IMR-90 (cell line): Measurements from ENCODE around the gene TMEM131L. TPM values are rescaled to one million over a fixed set of nuclear protein-coding genes. Genes with fewer than 3 reads are reported as not detected.

Source experiments
- ATAC-seq: fragments of 200-7000 bp; cut with Tn5 transposase; 2 replicates; pipeline ENCODE4 v1.9.1; 2020; ENCODE audit warnings: low read depth, mild to moderate bottlenecking, moderate library complexity
- BruUV-seq: library from RNA; stranded (reverse); fragments of 400-500 nt; replicated peaks from 2 replicates; lab custom pipeline; 2021; lab: Mats Ljungman, UMichigan
- CTCF ChIA-PET: fragments of 300-600 bp; formaldehyde crosslinking; extraction: SDS; loops from one replicate; lab custom pipeline; 2021; ENCODE audit warnings: antibody characterized with exemption; lab: Yijun Ruan, JAX
- POLR2A ChIA-PET: fragments of 300-600 bp; sonication (Branson Sonifier 250); formaldehyde crosslinking; loops from one replicate; lab custom pipeline; 2022; ENCODE audit warnings: antibody characterized with exemption; ENCODE audit not compliant: unreplicated experiment; lab: Charles Lee
- DNase-seq: peaks from one replicate; pipeline ENCODE4 v3.0.0; 2013
- H2AFZ ChIP-seq: replicated peaks from 2 replicates; pipeline ENCODE3; 2013; ENCODE audit warnings: low read length, mild to moderate bottlenecking; ENCODE audit not compliant: poor library complexity
- H2AK5ac ChIP-seq: 2 replicates; pipeline ENCODE4 v1.6.1; 2013; ENCODE audit warnings: low read depth, low read length, inconsistent platforms
- H2AK9ac ChIP-seq: replicated peaks from 2 replicates; pipeline ENCODE3; 2013; ENCODE audit warnings: mild to moderate bottlenecking, low read depth, low read length, moderate library complexity; ENCODE audit not compliant: poor library complexity
- H2BK120ac ChIP-seq: 2 replicates; pipeline ENCODE4 v1.6.1; 2013; ENCODE audit warnings: low read depth, low read length, inconsistent platforms
- H2BK15ac ChIP-seq: 3 replicates; pipeline ENCODE4 v1.6.1; 2013; ENCODE audit warnings: low read depth, low read length, inconsistent platforms
- H2BK20ac ChIP-seq: 2 replicates; pipeline ENCODE4 v1.6.1; 2013; ENCODE audit warnings: low read depth, mild to moderate bottlenecking, inconsistent platforms, low read length, moderate library complexity
- H2BK5ac ChIP-seq: 2 replicates; pipeline ENCODE4 v1.6.1; 2013; ENCODE audit warnings: mild to moderate bottlenecking, low read depth, low read length, inconsistent platforms; ENCODE audit not compliant: poor library complexity, severe bottlenecking
- H3K14ac ChIP-seq: replicated peaks from 2 replicates; pipeline ENCODE4 v1.6.1; 2013; ENCODE audit warnings: low read depth, low read length, inconsistent platforms
- H3K18ac ChIP-seq: 2 replicates; pipeline ENCODE4 v1.6.1; 2013; ENCODE audit warnings: low read depth, low read length, control low read depth
- H3K23ac ChIP-seq: 2 replicates; pipeline ENCODE4 v1.6.1; 2013; ENCODE audit warnings: low read depth, low read length, inconsistent platforms
- H3K27ac ChIP-seq: 2 replicates; pipeline ENCODE4 v1.5.1; 2013; ENCODE audit warnings: mild to moderate bottlenecking, control low read depth, low read length; ENCODE audit not compliant: insufficient read depth
- H3K27me3 ChIP-seq: 2 replicates; pipeline ENCODE4 v1.6.1; 2013; ENCODE audit warnings: low read length; ENCODE audit not compliant: control insufficient read depth, insufficient read depth
- H3K36me3 ChIP-seq: 2 replicates; pipeline ENCODE4 v1.6.1; 2013; ENCODE audit warnings: low read length, mixed read lengths; ENCODE audit not compliant: control insufficient read depth, insufficient read depth
- H3K4ac ChIP-seq: 2 replicates; pipeline ENCODE4 v1.6.1; 2013; ENCODE audit warnings: low read depth, low read length, inconsistent platforms
- H3K4me1 ChIP-seq: 2 replicates; pipeline ENCODE4 v1.6.1; 2013; ENCODE audit warnings: low read length, mixed read lengths; ENCODE audit not compliant: control insufficient read depth, insufficient read depth
- H3K4me2 ChIP-seq: 2 replicates; pipeline ENCODE4 v1.6.1; 2013; ENCODE audit warnings: low read depth, mild to moderate bottlenecking, control low read depth, low read length, moderate library complexity
- H3K4me3 ChIP-seq: 2 replicates; pipeline ENCODE4 v1.5.1; 2013; ENCODE audit warnings: low read depth, mild to moderate bottlenecking, control low read depth, low read length, moderate library complexity; ENCODE audit not compliant: insufficient read depth
- H3K56ac ChIP-seq: 2 replicates; pipeline ENCODE4 v1.6.1; 2013; ENCODE audit warnings: low read length, inconsistent platforms; ENCODE audit not compliant: insufficient read depth; ENCODE audit errors: extremely low read depth
- H3K79me1 ChIP-seq, 2 experiments: 2 replicates each; pipeline ENCODE4 v1.6.1; 2013; ENCODE audit warnings: low read length in 2 of 2, inconsistent platforms in 1 of 2, low read depth in 1 of 2
- H3K9ac ChIP-seq: 2 replicates; pipeline ENCODE4 v1.6.1; 2013; ENCODE audit warnings: low read depth, low read length, control low read depth
- H3K9me1 ChIP-seq: 2 replicates; pipeline ENCODE4 v1.6.1; 2013; ENCODE audit warnings: low read length, inconsistent platforms; ENCODE audit not compliant: insufficient read depth
- H3K9me3 ChIP-seq: 2 replicates; pipeline ENCODE4 v1.6.1; 2013; ENCODE audit warnings: low read length; ENCODE audit not compliant: control insufficient read depth, insufficient read depth
- H4K20me1 ChIP-seq: 2 replicates; pipeline ENCODE4 v1.6.1; 2013; ENCODE audit warnings: low read length, inconsistent platforms; ENCODE audit not compliant: insufficient read depth
- H4K5ac ChIP-seq: 2 replicates; pipeline ENCODE4 v1.6.1; 2013; ENCODE audit warnings: mild to moderate bottlenecking, low read depth, low read length, control low read depth
- H4K8ac ChIP-seq, 2 experiments: 2 replicates each; pipeline ENCODE4 v1.6.1; 2013; ENCODE audit warnings: low read depth in 2 of 2, low read length in 2 of 2, control low read depth in 1 of 2, inconsistent platforms in 1 of 2
- H4K91ac ChIP-seq: 2 replicates; pipeline ENCODE4 v1.6.1; 2013; ENCODE audit warnings: low read depth, low read length, inconsistent platforms; ENCODE audit not compliant: insufficient read depth
- BHLHE40 ChIP-seq: fragments of 150-350 bp; IDR thresholded peaks from 2 replicates; pipeline ENCODE4 v1.6.1; 2016; ENCODE audit warnings: mild to moderate bottlenecking, low read depth, low read length
- CEBPB ChIP-seq: IDR thresholded peaks from 2 replicates; pipeline ENCODE4 v1.6.1; 2012; ENCODE audit warnings: low read depth, low read length, improper control_type of control experiment
- CHD1 ChIP-seq: IDR thresholded peaks from 2 replicates; pipeline ENCODE4 v1.6.1; 2012; ENCODE audit warnings: low read depth, low read length, improper control_type of control experiment
- MAFK ChIP-seq: IDR thresholded peaks from 2 replicates; pipeline ENCODE4 v1.6.1; 2012; ENCODE audit warnings: low read depth, low read length, improper control_type of control experiment
- MXI1 ChIP-seq: IDR thresholded peaks from 2 replicates; pipeline ENCODE4 v1.6.1; 2012; ENCODE audit warnings: low read depth, mild to moderate bottlenecking, low read length, moderate library complexity, borderline replicate concordance
- NFE2L2 ChIP-seq: fragments of 150-350 bp; IDR thresholded peaks from 2 replicates; pipeline ENCODE4 v1.6.1; 2016; ENCODE audit warnings: low read depth, mild to moderate bottlenecking, low read length
- POLR2A ChIP-seq: IDR thresholded peaks from 2 replicates; pipeline ENCODE4 v1.6.1; 2012; ENCODE audit warnings: mild to moderate bottlenecking, low read depth, low read length
- RCOR1 ChIP-seq: IDR thresholded peaks from 2 replicates; pipeline ENCODE4 v1.6.1; 2012; ENCODE audit warnings: mild to moderate bottlenecking, low read length, improper control_type of control experiment; ENCODE audit not compliant: insufficient replicate concordance
- RFX5 ChIP-seq: IDR thresholded peaks from 2 replicates; pipeline ENCODE4 v1.8.0; 2012; ENCODE audit warnings: low read depth, mild to moderate bottlenecking, low read length, moderate library complexity
- SMC3 ChIP-seq: fragments of 150-350 bp; IDR thresholded peaks from 2 replicates; pipeline ENCODE4 v1.6.1; 2016; ENCODE audit warnings: low read depth, mild to moderate bottlenecking, antibody characterized with exemption, low read length, moderate library complexity
- WGBS, 2 experiments: methylation state at CpG; one replicate each; pipeline versions ENCODE4 v1.1.5 to v1.1.7; 2013; ENCODE audit warnings: missing lambda C conversion rate in 2 of 2; ENCODE audit not compliant: insufficient read length in 1 of 2; ENCODE audit errors: extremely low coverage in 2 of 2; 5-methylcytosine and 5-hydroxymethylcytosine counted together
- dilution Hi-C: fragments of 300-500 bp; cut with HindIII; formaldehyde crosslinking; loops from one replicate; pipeline ENCODE4 v1.14.3; 2018; ENCODE audit warnings: low sequenced_read_pairs; ENCODE audit not compliant: unreplicated experiment
- in situ Hi-C: fragments of 300-500 bp; cut with MboI; formaldehyde crosslinking; loops from 3 replicates; pipeline ENCODE4 v1.14.3; 2019; ENCODE audit warnings: low sequenced_read_pairs, inconsistent platforms, mixed read lengths
- intact Hi-C: fragments of 100-400 bp; cut with micrococcal nuclease; formaldehyde crosslinking; loops from 2 replicates; pipeline ENCODE4 v1.10.0; 2022
- polyA plus RNA-seq, 3 experiments: library from polyadenylated mRNA; depleted of rRNA; stranded (reverse); fragments of >200 nt; gene quantifications; 2 replicates each; pipeline ENCODE4 v1.2.3, GENCODE V29; 2012; ENCODE audit warnings: low replicate concordance in 1 of 3
- total RNA-seq: library from RNA; depleted of rRNA; stranded (reverse); fragments of >200 nt; gene quantifications from 2 replicates; pipeline ENCODE4 v1.2.3, GENCODE V29; 2012
- TF ChIP-seq, protein P1 (sequence below): fragments of 150-350 bp; IDR thresholded peaks from 2 replicates; pipeline ENCODE4 v1.6.1; 2016; ENCODE audit warnings: low read depth, mild to moderate bottlenecking, low read length, moderate library complexity, borderline replicate concordance
- TF ChIP-seq, protein P2 (sequence below): fragments of 150-350 bp; IDR thresholded peaks from 2 replicates; pipeline ENCODE4 v1.6.1; 2017; ENCODE audit warnings: mild to moderate bottlenecking, antibody characterized with exemption, low read length, low read depth
- TF ChIP-seq, protein P3 (sequence below): conservative IDR thresholded peaks from 2 replicates; pipeline ENCODE4 v1.5.1; 2012; ENCODE audit warnings: mild to moderate bottlenecking, low read depth, low read length, improper control_type of control experiment

The TMEM131L gene
- total and polyA plus RNA-seq, 2 of the 4 experiments (the other 2 are of a cell fraction) = 8.4 to 23.8 TPM

DNA sequence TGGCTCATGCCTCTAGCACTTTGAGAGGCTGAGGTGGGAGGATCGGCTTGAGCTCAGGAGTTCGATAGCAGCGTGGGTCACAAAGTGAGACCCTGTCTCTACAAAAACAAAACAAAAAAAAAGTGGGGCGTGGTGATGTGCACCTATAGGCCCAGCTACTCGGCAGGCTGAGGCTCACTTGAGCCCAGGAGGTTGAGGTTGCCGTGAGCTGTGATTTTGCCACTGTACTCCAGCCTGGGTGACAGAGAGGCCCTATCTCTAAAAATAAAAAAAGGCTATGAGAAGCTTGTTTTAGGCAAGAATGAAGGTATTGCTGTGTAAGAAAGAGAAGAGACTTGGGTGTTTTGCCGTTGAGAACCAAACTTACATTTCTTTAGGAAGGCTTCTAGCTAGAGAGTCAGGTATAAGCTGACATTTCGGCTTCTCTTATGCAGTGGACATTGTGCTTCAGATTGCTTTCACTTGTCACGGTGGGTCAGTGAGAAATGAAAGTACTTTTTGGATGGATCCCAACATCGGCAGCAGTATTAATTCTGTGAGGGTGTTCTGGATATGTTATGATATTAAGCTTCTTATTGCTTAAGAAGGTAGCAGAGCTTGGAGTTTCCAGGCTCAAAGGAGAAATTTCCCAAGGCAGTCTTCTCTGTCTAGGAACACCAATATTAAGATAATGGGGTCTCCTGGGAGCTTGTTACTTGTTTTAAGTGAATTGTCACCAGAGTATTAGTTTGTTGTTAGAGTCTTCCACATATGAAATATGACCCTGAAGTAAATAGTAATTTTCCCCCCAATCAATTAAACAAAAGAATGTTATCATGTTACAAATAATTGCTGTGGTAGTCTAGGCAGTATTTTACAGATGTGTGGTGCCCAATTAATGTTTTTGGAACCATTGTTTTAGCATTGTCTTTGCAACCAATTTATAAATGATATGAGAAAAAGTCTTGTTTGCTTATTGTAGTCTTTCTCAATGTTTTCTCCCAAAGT, 17.6 kb downstream of the TMEM131L start:
- Histone ChIP-seq H3K14ac (no peak overlapping the region), H2AK5ac (no peak overlapping the region), H2BK20ac (no peak overlapping the region), H3K9me3 (no peaks in the 10 kb centered on the region), H2BK5ac (no peak overlapping the region), H2BK120ac (no peak overlapping the region), H3K23ac (no peak overlapping the region), H3K18ac (no peak overlapping the region; the same call in 1 of the 2 replicates), H4K20me1 (no peaks in the 10 kb centered on the region), H3K79me1 (peaks cover 4 to 38% of the 10 kb centered on the region in 2 experiments; a peak in 3 of 4 replicates), H3K9me1 (peaks cover 10% of the 10 kb centered on the region), H3K9ac (no peak overlapping the region), H3K56ac (no peak overlapping the region), H3K4me1 (peaks cover 26% of the 10 kb centered on the region), H3K27me3 (no peaks in the 10 kb centered on the region), H3K4me2 (peak overlapping the region; percentile 86; the same call in 1 of the 2 replicates), H2BK15ac (no peak overlapping the region; the same call in 2 of the 3 replicates), H3K27ac (no peak overlapping the region), H4K5ac (no peak overlapping the region), H2AFZ (no peak overlapping the region), H3K36me3 (peaks cover 3% of the 10 kb centered on the region; the same call in 1 of the 2 replicates), H2AK9ac (no peak overlapping the region), H4K8ac (peak overlapping the region in 1 of 2 experiments; percentile 4; a peak in 1 of 4 replicates), H4K91ac (no peak overlapping the region), H3K4me3 (no peak overlapping the region), H3K4ac (no peak overlapping the region)
- no CpG with 5 or more reads among the region's 10 CpGs for WGBS, 2 experiments
- DNase-seq (peak; percentile 47), ATAC-seq (no peak)
- no TSS peak for BruUV-seq
- ChIA-PET POLR2A (no interaction called here), CTCF (interaction anchor here (0.6 kb wide), 1 partner anchor 135 kb away, joined by 3 read pairs; no protein-coding TSS in a partner anchor)
- no peak for TF ChIP-seq RCOR1
- no peak for TF ChIP-seq RFX5
- no peak for TF ChIP-seq BHLHE40
- TF ChIP-seq, protein P1, sequence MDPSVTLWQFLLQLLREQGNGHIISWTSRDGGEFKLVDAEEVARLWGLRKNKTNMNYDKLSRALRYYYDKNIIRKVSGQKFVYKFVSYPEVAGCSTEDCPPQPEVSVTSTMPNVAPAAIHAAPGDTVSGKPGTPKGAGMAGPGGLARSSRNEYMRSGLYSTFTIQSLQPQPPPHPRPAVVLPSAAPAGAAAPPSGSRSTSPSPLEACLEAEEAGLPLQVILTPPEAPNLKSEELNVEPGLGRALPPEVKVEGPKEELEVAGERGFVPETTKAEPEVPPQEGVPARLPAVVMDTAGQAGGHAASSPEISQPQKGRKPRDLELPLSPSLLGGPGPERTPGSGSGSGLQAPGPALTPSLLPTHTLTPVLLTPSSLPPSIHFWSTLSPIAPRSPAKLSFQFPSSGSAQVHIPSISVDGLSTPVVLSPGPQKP = no peak
- TF ChIP-seq, protein P2, sequence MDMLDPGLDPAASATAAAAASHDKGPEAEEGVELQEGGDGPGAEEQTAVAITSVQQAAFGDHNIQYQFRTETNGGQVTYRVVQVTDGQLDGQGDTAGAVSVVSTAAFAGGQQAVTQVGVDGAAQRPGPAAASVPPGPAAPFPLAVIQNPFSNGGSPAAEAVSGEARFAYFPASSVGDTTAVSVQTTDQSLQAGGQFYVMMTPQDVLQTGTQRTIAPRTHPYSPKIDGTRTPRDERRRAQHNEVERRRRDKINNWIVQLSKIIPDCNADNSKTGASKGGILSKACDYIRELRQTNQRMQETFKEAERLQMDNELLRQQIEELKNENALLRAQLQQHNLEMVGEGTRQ = no peak
- TF ChIP-seq, protein P3, sequence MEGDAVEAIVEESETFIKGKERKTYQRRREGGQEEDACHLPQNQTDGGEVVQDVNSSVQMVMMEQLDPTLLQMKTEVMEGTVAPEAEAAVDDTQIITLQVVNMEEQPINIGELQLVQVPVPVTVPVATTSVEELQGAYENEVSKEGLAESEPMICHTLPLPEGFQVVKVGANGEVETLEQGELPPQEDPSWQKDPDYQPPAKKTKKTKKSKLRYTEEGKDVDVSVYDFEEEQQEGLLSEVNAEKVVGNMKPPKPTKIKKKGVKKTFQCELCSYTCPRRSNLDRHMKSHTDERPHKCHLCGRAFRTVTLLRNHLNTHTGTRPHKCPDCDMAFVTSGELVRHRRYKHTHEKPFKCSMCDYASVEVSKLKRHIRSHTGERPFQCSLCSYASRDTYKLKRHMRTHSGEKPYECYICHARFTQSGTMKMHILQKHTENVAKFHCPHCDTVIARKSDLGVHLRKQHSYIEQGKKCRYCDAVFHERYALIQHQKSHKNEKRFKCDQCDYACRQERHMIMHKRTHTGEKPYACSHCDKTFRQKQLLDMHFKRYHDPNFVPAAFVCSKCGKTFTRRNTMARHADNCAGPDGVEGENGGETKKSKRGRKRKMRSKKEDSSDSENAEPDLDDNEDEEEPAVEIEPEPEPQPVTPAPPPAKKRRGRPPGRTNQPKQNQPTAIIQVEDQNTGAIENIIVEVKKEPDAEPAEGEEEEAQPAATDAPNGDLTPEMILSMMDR = no peak
- TF ChIP-seq SMC3 = no peak
- TF ChIP-seq MXI1 = no peak
- TF ChIP-seq NFE2L2 = no peak
- TF ChIP-seq MAFK = no peak
- no peak for TF ChIP-seq CHD1
- TF ChIP-seq POLR2A = no peak
- no peak for TF ChIP-seq CEBPB
- dilution Hi-C loops (no loop called here), intact Hi-C loops (no loop called here), in situ Hi-C loops (no loop called here)
